HL-60/S4 treated with phorbol 12-myristate 13-acetate at 8.2 ng/mL for 4 days and 3 days (cell line): ENCODE data around the gene SLC12A7.
"Not testable (repeated sequence)": the region's sequence is repeated elsewhere in the genome, so short reads cannot be mapped to it uniquely, and the experiment has no call there.

Source experiments
- in situ Hi-C: fragments of 300-500 bp; cut with MboI; formaldehyde crosslinking; loops from 2 replicates; pipeline ENCODE4 v1.15.0; 2022; ENCODE audit warnings: low sequenced_read_pairs

Gene SLC12A7

DNA sequence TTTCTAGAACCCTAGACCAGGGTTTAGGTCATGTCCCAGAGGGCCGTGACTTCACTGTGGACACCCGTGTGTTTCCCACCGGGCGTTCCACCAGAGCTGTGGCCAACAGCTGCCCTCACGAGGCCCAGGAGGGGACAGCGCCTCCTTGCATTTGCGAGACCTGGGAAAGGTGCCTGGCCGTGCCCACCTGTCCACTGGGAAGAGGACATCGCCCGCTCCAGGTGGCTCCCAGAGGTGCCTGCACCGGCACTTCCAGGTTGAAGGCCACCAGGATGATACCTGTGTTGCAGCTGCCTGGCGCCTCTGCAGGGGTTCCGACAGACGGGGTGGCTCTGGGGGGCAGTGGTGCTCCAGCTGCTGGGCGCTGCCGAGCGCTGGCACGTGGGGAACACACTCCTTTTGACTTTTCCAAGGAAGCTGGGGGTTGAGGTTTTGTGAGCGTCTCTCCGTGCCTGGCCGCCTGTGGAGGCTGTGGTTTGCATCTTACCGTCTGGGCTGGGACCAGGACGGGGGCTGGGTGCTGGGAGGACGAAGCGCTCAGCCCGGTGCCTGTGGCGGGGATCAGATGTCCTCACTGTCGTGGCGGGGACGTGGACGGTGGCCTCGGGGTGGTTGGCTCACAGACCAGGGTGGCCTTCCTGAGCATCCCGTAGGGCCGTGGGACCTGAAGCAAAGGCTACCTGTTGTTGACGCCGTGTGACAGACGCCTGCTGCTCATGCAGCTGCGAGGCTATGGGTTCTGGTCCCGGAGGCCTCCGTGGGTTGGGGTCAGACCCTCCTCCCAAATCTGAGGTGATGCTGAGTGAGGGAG is 84.0 kb downstream of the SLC12A7 start:
- in situ Hi-C loops, result no loop called here

DNA sequence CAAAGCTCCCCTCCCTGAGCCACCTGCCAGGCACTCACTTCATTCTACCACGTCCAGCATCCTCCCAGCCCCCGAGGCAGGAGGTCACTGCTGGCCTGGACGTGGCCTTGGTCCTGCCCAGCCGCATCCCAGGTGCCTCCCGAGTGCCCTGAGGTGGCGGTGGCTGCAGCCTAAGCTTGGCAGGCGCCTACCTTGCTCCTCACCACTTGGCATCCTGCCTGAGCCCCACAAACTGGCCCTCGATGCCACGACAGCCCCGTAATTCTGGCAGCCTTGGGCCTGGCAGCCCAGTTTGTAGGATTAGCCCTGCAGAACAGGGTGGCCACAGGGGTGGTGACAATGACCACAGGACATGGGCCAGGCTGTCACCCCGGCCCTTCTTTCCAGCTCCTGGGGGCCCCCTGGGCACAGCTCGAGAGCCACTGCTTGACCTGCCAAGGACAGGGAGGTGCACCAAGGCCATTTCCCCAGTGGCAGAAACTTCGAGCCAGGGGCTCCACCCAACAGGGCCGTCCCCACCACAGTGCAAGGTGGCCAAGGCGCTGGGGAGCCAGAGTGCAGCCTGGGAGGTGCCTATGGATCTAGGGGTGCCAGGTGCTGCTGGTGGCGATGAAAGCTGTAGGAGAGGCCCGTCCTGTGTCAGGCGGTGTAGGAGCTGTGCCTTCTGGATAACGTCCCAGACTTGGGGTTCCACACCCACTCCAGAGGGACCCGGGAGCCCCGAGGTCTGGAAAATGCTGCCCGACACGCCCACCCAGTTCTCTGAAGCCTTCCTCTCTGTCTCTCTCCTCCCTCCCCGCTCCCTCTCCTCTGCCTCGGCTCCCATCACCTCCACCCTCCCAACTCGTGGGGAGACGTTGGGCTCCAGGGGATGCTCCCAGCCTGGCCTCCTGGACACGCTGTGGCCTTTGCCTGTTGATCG is 84.9 kb downstream of the SLC12A7 start:
- in situ Hi-C loops, result no loop called here

DNA sequence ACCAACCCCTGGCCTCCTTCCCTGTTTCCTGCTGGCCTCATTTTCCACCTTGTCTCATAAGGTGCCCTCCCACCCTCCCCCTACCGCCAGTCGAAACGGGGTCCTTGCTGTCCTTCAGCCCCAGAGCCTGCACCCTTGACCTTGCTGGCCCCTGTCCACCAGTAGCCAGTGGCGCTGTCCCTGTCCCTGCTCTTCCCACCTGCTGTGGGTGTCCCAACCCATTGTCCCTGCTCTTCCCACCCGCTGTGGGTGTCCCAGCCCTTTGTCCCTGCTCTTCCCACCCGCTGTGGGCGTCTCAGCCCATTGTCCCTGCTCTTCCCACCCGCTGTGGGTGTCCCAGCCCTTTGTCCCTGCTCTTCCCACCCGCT is 89.9 kb downstream of the SLC12A7 start:
- in situ Hi-C loops, result not testable (repeated sequence)

DNA sequence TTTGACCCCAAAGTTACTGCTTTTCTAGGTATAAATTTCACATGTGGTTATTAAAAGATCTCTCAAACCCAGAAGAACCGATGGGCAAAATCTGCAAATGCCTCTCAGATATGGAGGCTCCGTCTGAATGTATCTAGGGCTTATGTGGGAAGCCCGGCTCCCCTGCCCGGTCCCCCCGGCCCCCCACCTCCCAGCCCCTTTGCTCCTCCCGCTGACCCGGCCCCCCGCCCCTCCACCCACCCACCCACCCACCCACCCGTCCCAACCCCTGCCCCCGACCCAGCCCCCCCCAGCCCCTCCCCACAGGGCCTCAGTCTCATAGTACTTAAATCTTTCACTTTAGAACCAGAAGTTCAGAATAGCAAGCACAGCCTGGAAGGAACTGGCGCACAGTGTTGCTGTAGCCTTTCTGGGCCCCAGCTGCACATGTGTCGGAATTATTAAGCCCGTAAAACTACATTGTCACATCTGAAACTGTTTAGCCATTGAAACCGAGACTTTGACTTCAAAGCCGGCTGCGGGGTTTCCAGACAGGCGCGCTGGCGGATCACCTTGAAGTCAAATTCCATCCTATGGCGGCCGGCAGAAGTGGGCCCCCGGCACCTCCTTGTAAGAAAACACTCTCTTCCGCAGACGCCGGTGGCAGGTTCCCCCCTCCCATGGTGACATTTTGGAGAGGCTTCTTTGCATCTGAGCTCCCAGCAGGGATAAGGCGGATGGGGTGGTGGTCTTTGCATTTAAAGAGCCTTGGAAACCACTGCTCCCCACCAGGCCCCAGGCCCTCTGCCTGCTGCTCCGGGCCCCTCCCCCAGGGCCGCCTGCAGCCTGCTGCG is 90.5 kb downstream of the SLC12A7 start:
- in situ Hi-C loops, result no loop called here

DNA sequence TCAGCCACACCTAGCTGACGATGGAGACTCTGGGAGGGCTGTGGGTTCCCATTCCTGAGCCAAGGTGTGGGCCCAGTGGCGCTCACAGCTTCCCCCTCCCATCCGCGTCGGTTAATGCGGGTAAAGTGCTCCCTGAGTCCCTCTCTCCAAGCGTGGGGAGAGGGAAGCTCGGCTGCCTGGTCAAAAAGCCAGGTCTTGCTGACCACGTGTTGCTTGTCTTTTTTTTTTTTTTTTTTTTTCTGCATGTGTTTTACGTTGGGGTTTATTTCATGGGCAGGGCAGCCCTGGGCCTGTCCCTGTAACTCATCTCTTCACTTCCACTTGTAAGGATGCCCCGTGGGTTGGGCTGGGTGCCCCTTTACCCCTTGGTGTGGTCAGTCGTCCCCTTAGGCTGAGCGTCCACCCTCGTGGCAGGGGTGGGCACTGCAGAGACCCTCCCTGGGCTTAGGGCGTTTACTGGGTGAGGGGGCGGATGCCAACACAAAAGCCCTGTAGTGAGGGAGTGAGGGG is 91.4 kb downstream of the SLC12A7 start:
- in situ Hi-C loops, result no loop called here

DNA sequence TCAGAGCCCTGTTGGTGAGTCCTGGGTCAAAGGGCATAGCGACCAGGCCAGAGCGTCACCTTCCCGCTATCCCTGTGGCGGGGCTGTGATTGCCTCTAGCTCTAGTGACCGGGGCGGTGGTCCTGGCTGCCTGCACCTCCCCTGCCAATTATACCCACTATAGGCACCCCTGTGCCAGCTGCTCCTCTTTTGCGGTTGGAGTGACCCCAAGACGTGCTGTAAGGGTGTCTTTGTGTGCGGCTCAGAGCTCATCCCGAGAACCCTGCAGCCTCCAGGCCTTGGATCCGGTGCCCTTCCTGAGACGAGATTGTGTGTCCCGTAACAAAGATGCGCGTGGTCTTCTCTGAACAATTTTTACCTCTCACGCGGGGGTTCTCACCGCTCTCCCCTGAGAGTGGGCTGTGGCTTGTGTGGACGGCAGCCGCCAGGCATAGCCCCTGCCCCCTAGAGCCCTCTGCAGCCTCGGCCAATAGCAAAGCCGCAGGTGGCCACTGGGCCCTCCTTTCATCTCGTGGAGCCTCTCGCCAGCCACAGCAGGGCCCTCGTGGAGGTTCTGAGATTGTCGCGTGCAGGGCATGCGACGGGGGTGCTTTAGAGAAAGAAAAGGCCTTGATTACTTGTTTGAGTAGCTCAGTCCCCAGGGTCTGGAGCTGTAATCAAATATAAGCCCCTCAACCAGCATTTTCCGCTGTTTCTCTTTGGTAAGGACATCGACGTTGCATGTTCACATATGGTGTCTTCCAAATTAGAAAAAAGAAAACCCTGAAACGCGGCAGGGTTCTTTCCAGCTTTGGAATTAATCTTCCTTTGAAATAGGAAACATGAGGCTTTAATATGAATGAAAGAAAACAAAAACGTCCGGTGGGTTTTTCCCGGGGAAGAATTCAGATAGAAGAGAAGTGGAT is 92.6 kb downstream of the SLC12A7 start:
- in situ Hi-C loops, result no loop called here

DNA sequence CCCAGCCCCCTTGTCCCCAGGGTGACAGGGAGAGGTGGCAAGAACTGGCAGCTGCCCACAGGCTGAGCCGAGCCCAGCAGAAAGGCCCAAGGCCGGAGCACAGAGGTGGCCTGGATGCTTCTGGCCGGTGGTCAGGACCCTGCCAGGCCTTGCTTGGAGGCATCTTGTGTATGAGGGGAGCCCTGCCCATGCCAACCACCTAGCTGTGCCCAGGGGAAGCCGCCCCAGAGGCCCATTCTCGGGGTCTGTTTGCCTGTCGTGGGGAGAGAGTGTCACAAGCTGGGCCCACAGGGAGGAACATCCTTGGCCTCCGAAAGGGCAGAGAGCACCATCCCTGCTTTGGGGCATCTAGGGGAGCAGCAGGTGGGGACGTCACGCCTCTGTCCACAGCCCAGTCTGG is 93.3 kb downstream of the SLC12A7 start:
- in situ Hi-C loops, result no loop called here

DNA sequence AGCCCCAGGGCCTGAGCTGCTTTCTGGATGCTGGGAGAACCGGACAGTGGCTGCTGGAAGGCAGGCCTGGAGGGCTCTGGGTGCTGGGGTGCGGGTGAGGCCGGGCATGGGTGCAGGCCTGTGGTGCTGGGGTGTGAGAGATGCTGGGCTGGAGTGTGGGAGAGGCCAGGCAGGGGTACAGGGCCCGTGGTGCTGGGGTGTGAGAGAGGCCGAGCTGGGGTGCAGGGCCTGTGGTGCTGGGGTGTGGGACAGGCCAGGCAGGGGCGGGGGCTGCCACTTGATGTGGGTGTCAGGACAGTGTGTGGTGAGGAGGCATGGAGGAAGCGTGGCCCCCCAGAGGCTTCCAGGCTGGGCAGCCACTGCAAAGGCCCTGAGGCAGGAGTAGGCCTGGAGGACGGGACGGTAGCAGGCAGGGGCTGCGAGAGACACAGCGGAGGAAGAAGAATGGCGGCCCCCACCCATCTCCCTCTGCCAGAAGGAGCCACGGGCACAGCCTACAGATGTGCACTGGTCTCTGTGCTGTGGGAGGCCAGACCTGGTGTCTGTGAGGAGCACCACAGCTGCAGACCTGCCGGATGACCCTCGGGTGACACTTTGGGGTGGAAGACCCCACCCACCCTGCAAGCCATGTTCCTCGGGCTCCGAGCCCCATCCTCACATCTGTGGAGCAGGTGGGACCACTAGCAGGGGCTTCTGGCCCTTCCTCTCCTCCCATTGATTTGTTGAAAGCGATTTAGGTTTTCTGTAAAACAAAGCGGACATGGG is 94.0 kb downstream of the SLC12A7 start:
- in situ Hi-C loops, result no loop called here

DNA sequence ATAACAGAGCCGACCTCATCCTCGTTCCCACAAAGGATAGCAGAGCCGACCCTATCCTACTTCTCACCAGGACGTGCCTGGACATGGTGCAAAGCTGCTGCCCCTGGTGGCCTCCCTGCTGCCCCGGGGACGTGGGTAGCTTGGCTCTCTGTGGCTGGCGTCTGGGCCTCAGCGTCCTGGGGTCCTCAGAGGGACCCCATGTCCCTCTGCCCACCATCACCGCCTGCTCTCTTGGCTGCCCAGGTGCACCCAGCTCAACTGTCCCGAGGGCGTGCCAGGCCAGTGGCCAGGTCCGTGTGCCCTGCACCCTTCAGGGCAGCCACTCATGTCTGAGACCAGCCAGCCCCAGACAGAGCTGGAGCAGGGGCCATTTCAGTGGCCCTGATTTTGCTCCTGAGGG is 94.8 kb downstream of the SLC12A7 start:
- in situ Hi-C loops, result no loop called here

DNA sequence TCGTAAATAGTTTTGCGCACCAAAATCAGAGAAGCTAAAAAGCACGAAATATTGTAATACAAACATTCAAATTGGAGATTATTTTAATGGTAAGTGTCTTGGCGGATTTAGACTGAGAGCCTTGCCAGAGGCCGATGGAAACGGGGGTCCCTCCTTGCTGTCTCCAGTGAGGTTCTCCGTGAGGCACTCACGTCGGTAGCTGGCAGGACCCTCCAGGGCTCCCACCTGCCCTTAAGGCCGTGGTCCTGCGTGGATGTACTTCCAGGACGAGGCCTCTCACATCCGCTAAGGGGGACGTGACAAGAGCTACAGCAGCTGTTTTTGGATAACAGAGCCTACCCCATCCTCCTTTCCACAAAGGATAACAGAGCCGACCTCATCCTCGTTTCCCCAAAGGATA is 95.4 kb downstream of the SLC12A7 start:
- in situ Hi-C loops, result no loop called here

DNA sequence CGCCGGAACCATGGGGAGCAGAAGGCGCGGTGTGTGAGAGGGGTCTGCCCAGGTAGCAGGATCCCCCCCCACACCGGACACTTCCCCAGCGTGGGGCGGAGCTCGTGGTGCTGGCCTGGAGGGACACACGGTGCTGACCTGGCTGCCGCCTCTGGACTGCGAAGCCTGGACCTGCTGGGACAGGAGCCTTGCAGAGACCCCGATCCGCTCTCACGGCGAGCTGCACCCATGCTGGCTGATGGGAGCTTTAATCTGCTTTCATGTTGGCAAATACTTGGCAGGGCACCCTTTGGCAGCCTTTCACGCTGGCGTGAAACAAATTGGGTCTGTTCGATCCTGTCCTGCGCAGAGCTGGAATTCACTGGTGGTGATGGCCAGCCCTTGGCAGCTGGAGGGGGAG is 95.8 kb downstream of the SLC12A7 start:
- in situ Hi-C loops, result no loop called here

DNA sequence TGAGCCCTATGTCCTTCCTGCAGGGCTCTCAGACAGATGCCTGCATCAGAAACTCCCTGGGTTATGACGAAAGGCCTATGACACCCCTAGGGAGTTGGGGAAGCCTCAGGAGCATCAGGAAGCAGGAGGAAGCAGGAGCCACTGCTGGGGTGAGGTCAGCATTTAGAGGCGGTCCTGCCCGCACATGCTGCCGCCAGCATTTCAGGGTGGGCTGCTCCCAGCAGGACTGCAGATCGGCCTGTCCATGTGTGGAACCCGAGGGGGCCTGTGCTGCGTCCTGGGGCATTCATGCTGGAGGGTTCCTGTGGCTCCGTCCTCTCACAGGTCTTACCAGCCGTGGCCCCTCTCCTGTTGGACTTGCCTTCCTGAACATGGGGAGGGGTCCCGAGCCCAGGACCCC is 96.4 kb downstream of the SLC12A7 start:
- in situ Hi-C loops, result no loop called here

DNA sequence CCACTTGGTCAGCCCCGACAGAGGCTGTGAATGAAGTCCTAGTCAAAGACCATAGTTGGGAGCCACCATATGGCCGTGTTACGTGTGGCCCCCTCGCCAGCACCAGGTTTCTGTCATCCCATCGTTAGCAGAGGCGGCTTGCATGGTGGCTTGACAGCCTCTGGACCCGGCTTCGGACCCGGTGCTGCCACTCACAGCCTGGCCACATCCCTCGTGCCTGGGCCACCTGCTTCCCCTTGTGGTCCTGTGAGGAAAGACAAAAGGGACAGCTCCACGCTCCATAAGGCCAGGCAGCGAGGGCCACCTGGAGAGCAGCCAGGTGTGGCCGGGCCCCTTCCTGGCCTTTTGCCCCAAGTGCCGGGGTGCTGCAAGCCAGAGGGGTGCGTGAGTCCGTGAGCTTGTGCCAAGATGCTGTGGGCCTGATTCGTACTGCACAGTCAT is 97.1 kb downstream of the SLC12A7 start:
- in situ Hi-C loops, result no loop called here

DNA sequence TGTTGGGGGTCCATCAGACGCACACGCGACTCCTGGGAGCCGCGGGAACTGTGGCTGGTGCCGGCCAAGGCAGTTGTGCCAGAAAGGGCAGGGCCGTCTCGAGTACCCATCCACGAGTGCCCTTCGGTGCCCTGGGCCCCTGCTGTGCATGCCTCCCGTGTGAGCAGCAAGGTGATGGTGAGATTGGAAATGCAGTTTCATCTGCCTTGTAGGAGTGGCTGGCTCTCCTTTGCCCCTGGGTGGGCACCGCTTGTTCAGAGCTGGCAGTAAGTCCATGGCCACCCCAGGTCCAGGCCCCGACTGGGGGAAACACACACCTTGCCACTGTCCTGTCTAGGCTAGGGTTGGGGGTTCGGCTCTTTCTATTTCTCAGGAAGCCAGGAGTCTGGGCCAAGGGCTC is 97.5 kb downstream of the SLC12A7 start:
- in situ Hi-C loops, result no loop called here

DNA sequence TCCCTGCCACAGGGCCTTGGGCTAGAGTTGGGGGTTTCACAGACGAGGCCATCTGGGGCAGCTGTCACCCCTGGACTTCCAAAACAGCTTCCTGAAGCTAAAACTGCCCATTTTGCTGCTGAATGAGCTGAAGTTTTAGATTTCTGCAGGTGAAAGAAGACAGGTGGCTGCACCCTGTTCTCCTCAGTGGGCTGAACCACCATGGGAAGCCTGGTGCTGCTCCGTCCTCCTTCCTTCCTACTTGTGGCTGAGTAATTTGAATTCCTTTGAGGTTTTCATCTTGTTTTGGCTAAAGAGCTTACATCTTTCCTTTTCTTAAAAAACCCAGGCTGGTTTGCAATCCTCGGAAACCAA is 97.9 kb downstream of the SLC12A7 start:
- in situ Hi-C loops, result no loop called here

DNA sequence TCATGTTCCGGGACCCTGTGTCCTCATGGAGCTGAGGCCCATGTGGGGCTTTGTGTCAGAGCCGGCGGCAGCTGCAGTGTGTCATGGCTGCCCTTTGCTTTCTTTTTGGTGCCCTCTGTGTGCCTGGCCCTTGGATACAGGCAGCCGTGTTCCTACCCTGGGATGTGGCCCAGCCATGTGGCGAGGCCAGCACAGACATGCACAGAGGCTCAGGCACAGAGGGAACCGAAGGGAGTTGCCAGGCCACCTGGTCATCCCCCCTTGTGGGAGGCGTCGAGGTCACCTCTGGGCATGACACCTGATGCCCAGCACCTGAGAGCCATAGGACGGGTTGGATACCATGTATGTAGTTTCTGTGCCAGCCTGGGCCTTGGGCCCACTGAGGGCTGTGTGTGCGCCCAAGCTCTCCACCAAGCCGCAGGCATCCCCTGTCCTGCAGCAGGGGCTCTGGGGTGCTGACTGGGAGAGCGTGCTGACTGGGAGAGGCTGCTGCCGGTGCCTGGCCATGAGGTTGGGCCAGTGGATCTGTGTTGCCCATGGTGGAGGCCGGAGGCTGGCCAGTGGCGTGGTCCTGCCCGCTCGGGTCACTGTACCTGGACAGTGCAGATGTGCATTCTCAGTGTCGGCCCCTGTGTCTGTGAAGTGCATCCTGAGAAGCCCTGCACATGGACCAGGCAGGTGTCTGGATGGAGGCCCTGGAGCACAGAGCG is 98.5 kb downstream of the SLC12A7 start:
- in situ Hi-C loops, result no loop called here

DNA sequence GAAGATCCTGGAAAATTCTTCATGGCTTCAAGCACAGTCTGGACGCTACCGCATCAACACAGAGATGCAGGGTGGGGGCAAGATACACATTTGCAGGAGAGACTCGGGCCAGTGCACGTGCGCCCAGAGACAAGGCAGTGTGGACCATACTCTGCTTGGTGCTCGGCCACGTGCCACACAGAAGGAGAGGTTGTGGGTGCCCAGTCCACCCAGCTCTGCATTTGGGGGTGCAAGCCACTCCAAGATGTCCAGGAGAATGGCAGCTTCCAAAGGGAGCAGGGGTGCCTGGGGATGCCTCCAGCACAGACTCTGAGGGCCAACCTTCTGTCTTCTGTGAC is 99.0 kb downstream of the SLC12A7 start:
- in situ Hi-C loops, result no loop called here

DNA sequence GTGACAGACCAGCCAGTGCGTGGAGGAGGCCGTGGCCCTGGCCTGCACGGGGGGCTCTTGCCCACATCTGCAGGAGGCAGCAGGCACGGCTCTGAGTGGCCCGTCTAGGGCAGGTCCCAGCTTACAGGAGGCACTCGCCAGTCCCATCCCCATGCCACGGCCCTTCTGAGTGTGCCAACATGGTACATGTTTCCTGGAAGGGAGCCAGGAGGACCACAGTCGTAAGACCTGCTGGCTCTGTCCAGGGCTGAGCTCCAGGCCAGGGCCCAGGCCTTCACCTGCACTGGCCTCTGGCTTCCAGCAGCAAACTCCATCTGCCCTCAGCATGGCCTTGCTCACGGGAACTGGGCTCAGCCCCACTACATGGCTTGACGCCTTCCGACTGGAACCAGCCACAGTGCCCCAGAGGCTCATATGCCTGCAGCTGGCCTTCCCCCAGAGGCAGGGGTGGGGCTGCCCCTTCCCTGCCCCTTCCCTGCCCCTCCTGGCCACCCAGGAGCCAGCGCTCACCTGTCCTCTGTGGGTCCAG is 99.5 kb downstream of the SLC12A7 start:
- in situ Hi-C loops, result no loop called here
